Lower leg skin (tissue), 4 donors: ENCODE results near the gene SDCBP2. TPM values are rescaled to one million over a fixed set of nuclear protein-coding genes. Genes with fewer than 3 reads are reported as not detected.

Source experiments
- DNase-seq, 2 donors: peaks; one replicate each; pipeline ENCODE4 v3.0.0-alpha.2; 2019; ENCODE audit warnings: low spot score in 2 of 2
- H3K4me3 ChIP-seq: fragments of 200-600 bp; sonication (generic); 2 replicates; pipeline ENCODE4 v1.5.1; 2017; ENCODE audit warnings: mild to moderate bottlenecking, low read depth; ENCODE audit not compliant: poor library complexity, severe bottlenecking
- POLR2A ChIP-seq, 2 donors: fragments of 450-650 bp; IDR thresholded peaks; one replicate each; pipeline ENCODE4 v1.6.1; 2016 to 2017; ENCODE audit warnings: antibody characterized with exemption in 2 of 2, mild to moderate bottlenecking in 1 of 2, moderate library complexity in 1 of 2
- WGBS, 2 donors: methylation state at CpG; one replicate each; pipeline ENCODE4 v1.1.5; 2018; 5-methylcytosine and 5-hydroxymethylcytosine counted together
- intact Hi-C: fragments of 100-400 bp; cut with DNase I; formaldehyde crosslinking; loops from one replicate; pipeline ENCODE4 v1.15.0; 2023; ENCODE audit warnings: low total_unique reads
- total RNA-seq, 4 donors: library from RNA; depleted of rRNA; stranded (reverse); fragments of >200 nt; gene quantifications; one replicate each; pipeline ENCODE4 v1.1.0, GENCODE V29; 2016
- TF ChIP-seq, protein P1 (sequence below), 3 donors: fragments of 450-650 bp; IDR thresholded peaks; one replicate each; pipeline ENCODE4 v1.5.1; 2016; ENCODE audit warnings: antibody characterized with exemption in 3 of 3, mild to moderate bottlenecking in 3 of 3, moderate library complexity in 2 of 3

The SDCBP2 gene
- total RNA-seq, 4 donors from 2014 or later: 141 to 206 (median 181) TPM

DNA sequence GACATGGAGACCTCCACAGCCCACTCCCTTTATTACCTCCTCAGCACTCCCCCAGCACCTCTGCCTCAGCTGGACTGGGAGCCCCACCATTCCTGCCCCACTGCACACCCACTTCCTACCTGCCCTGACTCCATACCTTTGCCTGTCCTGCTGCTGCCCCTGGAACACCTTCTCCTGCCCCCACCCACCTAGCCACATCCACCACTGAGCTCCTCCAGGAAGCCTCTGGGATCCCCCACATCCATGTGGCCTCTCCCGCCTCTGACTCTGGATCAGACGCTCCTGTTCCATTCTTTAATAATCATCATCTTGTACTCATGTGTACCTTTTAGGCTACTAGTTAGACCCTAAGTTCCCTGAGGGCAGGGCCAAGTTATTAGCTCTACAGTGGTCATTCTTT lies 2.2 kb upstream of the SDCBP2 start:
- TF ChIP-seq POLR2A (IDR thresholded peaks at IDR 0.05): no peak
- TF ChIP-seq, protein P1, sequence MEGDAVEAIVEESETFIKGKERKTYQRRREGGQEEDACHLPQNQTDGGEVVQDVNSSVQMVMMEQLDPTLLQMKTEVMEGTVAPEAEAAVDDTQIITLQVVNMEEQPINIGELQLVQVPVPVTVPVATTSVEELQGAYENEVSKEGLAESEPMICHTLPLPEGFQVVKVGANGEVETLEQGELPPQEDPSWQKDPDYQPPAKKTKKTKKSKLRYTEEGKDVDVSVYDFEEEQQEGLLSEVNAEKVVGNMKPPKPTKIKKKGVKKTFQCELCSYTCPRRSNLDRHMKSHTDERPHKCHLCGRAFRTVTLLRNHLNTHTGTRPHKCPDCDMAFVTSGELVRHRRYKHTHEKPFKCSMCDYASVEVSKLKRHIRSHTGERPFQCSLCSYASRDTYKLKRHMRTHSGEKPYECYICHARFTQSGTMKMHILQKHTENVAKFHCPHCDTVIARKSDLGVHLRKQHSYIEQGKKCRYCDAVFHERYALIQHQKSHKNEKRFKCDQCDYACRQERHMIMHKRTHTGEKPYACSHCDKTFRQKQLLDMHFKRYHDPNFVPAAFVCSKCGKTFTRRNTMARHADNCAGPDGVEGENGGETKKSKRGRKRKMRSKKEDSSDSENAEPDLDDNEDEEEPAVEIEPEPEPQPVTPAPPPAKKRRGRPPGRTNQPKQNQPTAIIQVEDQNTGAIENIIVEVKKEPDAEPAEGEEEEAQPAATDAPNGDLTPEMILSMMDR (IDR thresholded peaks at IDR 0.05): no peak
- intact Hi-C loops: loop anchor here (10.0 kb wide), 1 partner anchor 64 kb away; the partner anchor contains the start of gene FKBP1A
- DNase-seq: peak; percentile 13 to 74
- H3K4me3 ChIP-seq: no peak overlapping the region
- WGBS, 2 donors: 92 to 94% methylated on average over 2 of the region's 2 CpGs

DNA sequence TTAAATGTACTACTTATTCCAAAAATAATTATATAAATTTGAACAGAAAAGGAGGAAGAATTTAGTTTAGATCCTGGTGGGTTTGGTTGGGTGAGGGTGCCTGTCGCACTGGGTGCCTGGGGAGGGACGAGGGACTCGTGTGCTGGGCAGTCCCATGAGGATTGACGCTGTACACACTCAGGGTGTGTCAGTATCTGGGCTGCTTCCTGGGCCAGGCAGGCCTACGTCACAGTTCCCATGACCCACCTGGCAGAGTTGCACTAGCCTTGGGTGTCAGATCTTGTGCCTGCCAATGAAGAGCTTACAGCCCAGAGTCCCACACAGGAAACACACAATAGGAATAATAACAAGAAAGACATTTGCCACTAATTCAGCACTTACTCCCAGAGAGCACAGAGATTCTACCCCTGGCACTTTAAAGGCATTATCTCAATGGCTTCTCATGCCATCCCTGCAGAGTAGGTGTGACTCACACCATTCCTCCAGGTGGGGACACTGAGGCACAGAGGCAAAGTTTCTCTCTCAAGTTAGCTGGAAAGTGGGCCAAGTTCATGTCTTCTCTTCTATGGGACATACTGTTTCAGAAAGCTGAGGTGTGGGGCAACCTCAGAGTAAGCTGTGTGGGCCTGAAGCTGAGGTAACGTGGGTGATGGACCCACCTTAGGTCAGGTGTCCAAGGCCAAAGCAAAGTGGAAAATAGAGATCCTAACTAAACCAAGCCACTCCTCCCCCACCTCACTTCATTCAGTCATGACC lies 1.3 kb upstream of the SDCBP2 start:
- no peak overlapping the region for H3K4me3 ChIP-seq
- WGBS, 2 donors: 30 to 35% methylated on average over 6 of the region's 6 CpGs
- peak; percentile 86 to 93 for DNase-seq
- intact Hi-C loops: loop anchor here (10.0 kb wide), 1 partner anchor 65 kb away; the partner anchor contains the start of gene FKBP1A
- no peak for TF ChIP-seq POLR2A (IDR thresholded peaks at IDR 0.05)
- TF ChIP-seq, protein P1 (IDR thresholded peaks at IDR 0.05): no peak

DNA sequence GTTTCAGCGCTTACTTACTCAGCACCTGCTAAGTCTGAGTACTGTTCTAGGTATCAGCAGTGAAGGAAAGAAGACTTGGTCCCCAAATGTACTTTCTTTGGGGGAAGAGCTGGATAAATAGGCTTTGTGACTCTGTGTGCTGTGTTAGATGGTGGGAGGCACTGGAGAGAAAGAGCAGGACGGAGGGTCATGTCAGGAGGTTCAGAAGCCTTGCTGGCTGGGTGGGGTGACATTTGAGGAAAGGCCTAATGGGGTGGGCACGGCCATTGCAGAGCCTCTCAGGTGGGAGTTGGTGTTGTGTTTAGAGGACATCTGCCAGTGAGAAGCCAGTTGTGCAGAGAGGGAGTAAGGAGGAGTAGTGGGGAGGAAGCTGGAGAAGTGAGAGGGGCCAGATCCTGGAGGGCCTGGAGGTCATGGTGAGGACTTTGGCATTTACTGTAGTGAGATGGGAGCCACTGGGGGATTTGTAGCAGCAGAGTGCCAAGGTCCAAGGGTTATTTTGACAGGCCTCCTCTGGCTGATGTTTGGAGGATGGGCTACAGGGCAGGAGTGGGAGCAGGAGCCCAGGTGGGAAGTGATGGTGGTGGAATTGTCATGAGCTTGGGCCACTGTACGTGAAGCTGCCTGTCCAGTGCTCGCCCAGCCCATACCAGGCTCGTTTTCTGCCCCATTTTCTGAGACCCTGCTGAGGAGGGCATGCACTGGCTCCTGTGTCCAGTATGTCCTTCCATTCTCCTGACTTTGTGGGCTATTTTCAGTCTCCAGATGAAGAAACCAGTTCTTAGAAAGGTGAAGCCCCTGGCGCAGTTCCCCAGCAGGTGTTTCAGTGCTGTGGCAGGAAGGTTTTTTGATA lies 886 bp downstream of the SDCBP2 start:
- TF ChIP-seq, protein P1 (IDR thresholded peaks at IDR 0.05): no peak
- TF ChIP-seq POLR2A (IDR thresholded peaks at IDR 0.05): no peak
- H3K4me3 ChIP-seq: no peak overlapping the region
- intact Hi-C loops: no loop called here
- WGBS, 2 donors: 68 to 79% methylated on average over 7 of the region's 7 CpGs
- DNase-seq: peak; percentile 14 to 77

DNA sequence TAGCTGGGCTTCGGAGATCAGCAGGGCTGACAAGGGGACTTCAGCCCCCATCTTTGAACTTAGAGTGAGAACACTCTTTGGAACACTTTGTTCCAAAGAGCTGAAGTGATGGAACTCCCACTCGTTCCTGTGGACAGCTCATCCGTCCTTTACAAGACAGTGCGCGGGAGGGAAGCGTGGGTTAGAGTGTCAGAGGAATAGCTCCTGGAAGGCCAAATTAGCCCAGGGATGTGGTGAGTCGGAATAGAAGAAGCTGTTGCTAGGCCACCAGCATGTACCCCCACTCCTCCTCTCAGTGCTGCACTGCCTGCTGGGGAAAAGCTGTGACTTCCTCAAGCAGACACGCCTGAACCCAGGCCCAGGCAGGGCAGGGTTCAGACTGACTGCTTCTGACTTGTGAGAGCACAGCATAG lies 1.7 kb downstream of the SDCBP2 start:
- TF ChIP-seq POLR2A (IDR thresholded peaks at IDR 0.05): no peak
- TF ChIP-seq, protein P1 (IDR thresholded peaks at IDR 0.05): no peak
- WGBS, 2 donors: 67 to 81% methylated on average over 8 of the region's 8 CpGs
- H3K4me3 ChIP-seq: no peak overlapping the region
- intact Hi-C loops: no loop called here
- peak; percentile 14 to 78 for DNase-seq

DNA sequence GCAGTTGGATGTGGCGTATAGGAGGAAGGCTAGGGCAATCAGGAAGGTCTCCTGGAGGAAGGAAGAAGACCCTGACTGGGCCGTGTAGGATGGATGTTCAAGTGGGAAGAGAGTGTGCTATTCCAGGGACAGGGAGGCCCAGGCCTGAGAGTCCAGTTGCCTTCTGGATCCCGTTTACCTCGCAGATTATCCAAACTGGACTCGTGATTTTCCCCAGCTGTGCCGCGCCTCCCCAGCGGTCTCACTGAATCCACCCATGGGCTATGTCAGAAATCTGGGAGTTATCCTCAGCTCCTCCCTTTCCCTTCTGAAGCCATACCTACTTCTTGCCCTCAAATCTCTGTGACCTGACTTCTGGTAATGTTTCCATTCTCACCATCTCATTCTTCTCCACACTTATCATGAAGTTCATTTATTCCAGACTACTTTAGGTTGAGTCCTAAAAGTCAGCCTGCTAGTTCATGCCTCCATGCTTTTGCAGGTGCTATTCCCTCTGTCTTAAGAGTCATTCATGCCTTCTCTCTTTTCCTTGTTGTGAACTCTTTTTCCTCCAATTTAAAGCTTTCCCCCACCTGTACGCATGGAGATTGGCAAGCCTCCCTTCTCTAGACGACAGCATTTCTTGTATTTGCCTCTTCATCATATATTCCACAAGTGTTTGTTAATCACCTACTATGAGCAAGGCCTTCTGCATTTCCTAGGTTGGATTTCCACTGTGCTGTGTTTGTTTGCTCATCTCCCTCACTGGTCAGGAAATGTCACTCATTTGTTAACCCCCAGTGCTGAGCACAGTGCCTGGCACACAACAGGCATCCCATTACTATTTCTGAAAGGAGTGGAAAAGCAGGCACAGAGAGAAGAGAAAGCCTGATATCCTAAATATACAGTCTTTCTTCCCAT lies 2.7 kb downstream of the SDCBP2 start:
- TF ChIP-seq POLR2A (IDR thresholded peaks at IDR 0.05): no peak
- TF ChIP-seq, protein P1 (IDR thresholded peaks at IDR 0.05): no peak
- DNase-seq: peak; percentile 45 to 89
- intact Hi-C loops: no loop called here
- peak overlapping the region; percentile 58 for H3K4me3 ChIP-seq
- WGBS, 2 donors: 21 to 25% methylated on average over 10 of the region's 10 CpGs
